Measurements from ENCODE around the gene TEKT2.

GRCh38 chr1:36126005-36126716, 42.3 kb downstream of the TEKT2 start:
- TF ChIP-seq ZNF239 (tag by site-specific recombination; IDR thresholded peaks at IDR 0.05), result 0 out of 2 replicates have a peak, but pooled peaks have one; percentile 56
- TF ChIP-seq TCF7L2 (IDR thresholded peaks at IDR 0.05; ENCODE audit: borderline replicate concordance, low read depth, low read length), result no peak
- no peak for TF ChIP-seq TRIM28 (IDR thresholded peaks at IDR 0.05; ENCODE audit: borderline replicate concordance, low read length)
- TF ChIP-seq CTCF (tag by site-specific recombination; IDR thresholded peaks at IDR 0.05), result no peak
- no peak for TF ChIP-seq MEIS1 (CRISPR knock-in tag; IDR thresholded peaks at IDR 0.05; ENCODE audit: borderline replicate concordance)
- TF ChIP-seq SP2 (tag by site-specific recombination; IDR thresholded peaks at IDR 0.05), result no peak
- no peak for TF ChIP-seq ZNF274 (IDR thresholded peaks at IDR 0.05; ENCODE audit: low read length)
- no peak for TF ChIP-seq ZNF274 (tag by site-specific recombination; IDR thresholded peaks at IDR 0.05; ENCODE audit: borderline replicate concordance)
- TF ChIP-seq YY1 (tag by site-specific recombination; IDR thresholded peaks at IDR 0.05), result no peak
- TF ChIP-seq KLF1 (tag by site-specific recombination; IDR thresholded peaks at IDR 0.05), result no peak; the same call in 1 of the 2 replicates
- no peak for TF ChIP-seq ZNF133 (tag by site-specific recombination; IDR thresholded peaks at IDR 0.05)
- TF ChIP-seq, protein P1, sequence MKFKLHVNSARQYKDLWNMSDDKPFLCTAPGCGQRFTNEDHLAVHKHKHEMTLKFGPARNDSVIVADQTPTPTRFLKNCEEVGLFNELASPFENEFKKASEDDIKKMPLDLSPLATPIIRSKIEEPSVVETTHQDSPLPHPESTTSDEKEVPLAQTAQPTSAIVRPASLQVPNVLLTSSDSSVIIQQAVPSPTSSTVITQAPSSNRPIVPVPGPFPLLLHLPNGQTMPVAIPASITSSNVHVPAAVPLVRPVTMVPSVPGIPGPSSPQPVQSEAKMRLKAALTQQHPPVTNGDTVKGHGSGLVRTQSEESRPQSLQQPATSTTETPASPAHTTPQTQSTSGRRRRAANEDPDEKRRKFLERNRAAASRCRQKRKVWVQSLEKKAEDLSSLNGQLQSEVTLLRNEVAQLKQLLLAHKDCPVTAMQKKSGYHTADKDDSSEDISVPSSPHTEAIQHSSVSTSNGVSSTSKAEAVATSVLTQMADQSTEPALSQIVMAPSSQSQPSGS (tag by site-specific recombination; IDR thresholded peaks at IDR 0.05; ENCODE audit: low read depth), result no peak
- no peak for TF ChIP-seq OVOL3 (tag by site-specific recombination; IDR thresholded peaks at IDR 0.05)

Measured in HEK293 (cell line).